ENCODE measurements around the gene PHYH. TPM values are rescaled to one million over a fixed set of nuclear protein-coding genes. Genes with fewer than 3 reads are reported as not detected.

Gene PHYH
- 31.3 TPM for polyA plus RNA-seq (2013, experiment 1 of 2)
- 33.9 TPM for polyA plus RNA-seq (2013, experiment 2 of 2)

- Histone ChIP-seq H2BK12ac (ENCODE audit: low read length in 2 of 2) (peak within 1 kb of the TSS; percentile 56 to 66), H3K14ac (ENCODE audit: low read length in 2 of 2) (peak within 1 kb of the TSS in 1 of 2 experiments; percentile 79), H3K36me3 (ENCODE audit: control insufficient read depth in 1 of 2, insufficient read depth in 2 of 2, low read depth in 1 of 2, low read length in 2 of 2) (peaks cover 0 to 8% of the 10 kb centered on the region in 2 experiments), H3K23ac (ENCODE audit: low read length in 2 of 2) (peak within 1 kb of the TSS in 1 of 2 experiments; percentile 47), H2BK5ac (ENCODE audit: low read depth, low read length, poor library complexity, severe bottlenecking) (no peak within 1 kb of the TSS), H3K18ac (ENCODE audit: low read depth in 1 of 2, low read length in 2 of 2) (peak within 1 kb of the TSS; percentile 90 to 95), H3K79me1 (replicated peaks; ENCODE audit: low read length, poor library complexity, severe bottlenecking) (peaks cover 1% of the 10 kb centered on the region), H4K91ac (ENCODE audit: low read length) (peak within 1 kb of the TSS; percentile 94), H2BK15ac (ENCODE audit: low read depth, poor library complexity, severe bottlenecking) (peak within 1 kb of the TSS; percentile 94), H3K4me3 (ENCODE audit: insufficient read depth in 1 of 2, low read depth in 1 of 2, low read length in 2 of 2) (peak within 1 kb of the TSS; percentile 77 to 91), H3K27ac (ENCODE audit: low read length, poor library complexity, severe bottlenecking) (peak within 1 kb of the TSS; percentile 25), H2AK5ac (ENCODE audit: low read length, severe bottlenecking) (no peak within 1 kb of the TSS), H3K4ac (ENCODE audit: low read depth in 1 of 2, low read length in 2 of 2) (peak within 1 kb of the TSS; percentile 42 to 91), H3K27me3 (ENCODE audit: control insufficient read depth in 1 of 2, insufficient read depth in 1 of 2, low read length in 2 of 2) (no peaks in the 10 kb centered on the region), H3K4me1 (ENCODE audit: control insufficient read depth, insufficient read depth, low read depth, low read length) (peaks cover 15% of the 10 kb centered on the region), H4K8ac (ENCODE audit: low read length) (peak within 1 kb of the TSS; percentile 94), H2AFZ (ENCODE audit: low read depth, low read length) (peak within 1 kb of the TSS; percentile 66), H2BK120ac (ENCODE audit: low read depth, low read length) (peak within 1 kb of the TSS; percentile 89), H3K4me2 (ENCODE audit: low read length, poor library complexity, severe bottlenecking) (peak within 1 kb of the TSS; percentile 99), H3K9ac (ENCODE audit: low read length) (peak within 1 kb of the TSS; percentile 99), H3K9me3 (ENCODE audit: control insufficient read depth, low read length) (no peaks in the 10 kb centered on the region)
- WGBS = 1% methylated on average over 66 of the region's 88 CpGs
- DNase-seq = peak; percentile 88
These were observed at the start of gene PHYH for GRCh38 chr10:13299437-13300287. TSS of gene PHYH (minus strand) at chr10:13300064. CDS start at chr10:13300042, 22 bp downstream.

- H3K14ac ChIP-seq (ENCODE audit: low read length in 2 of 2) = peak within 1 kb of the TSS; percentile 64 to 74
- H2BK12ac ChIP-seq (ENCODE audit: low read length in 2 of 2) = no peak within 1 kb of the TSS
- H2AFZ ChIP-seq (ENCODE audit: low read depth, low read length) = peak within 1 kb of the TSS; percentile 79
- H2BK5ac ChIP-seq (ENCODE audit: low read depth, low read length, poor library complexity, severe bottlenecking) = peak within 1 kb of the TSS; percentile 79
- WGBS = under 1% methylated on average over 59 of the region's 65 CpGs
- peak within 1 kb of the TSS; percentile 77 to 90 for H3K4ac ChIP-seq (ENCODE audit: low read depth in 1 of 2, low read length in 2 of 2)
- peak within 1 kb of the TSS; percentile 73 for H4K8ac ChIP-seq (ENCODE audit: low read length)
- H3K4me2 ChIP-seq (ENCODE audit: low read length, poor library complexity, severe bottlenecking) = peak within 1 kb of the TSS; percentile 71
- H3K4me1 ChIP-seq (ENCODE audit: control insufficient read depth, insufficient read depth, low read depth, low read length) = peaks cover 9% of the 10 kb centered on the region
- H3K23ac ChIP-seq (ENCODE audit: low read length in 2 of 2) = peak within 1 kb of the TSS in 1 of 2 experiments; percentile 40
- H3K4me3 ChIP-seq (ENCODE audit: insufficient read depth in 1 of 2, low read depth in 1 of 2, low read length in 2 of 2) = peak within 1 kb of the TSS; percentile 80 to 95
- H3K9ac ChIP-seq (ENCODE audit: low read length) = peak within 1 kb of the TSS; percentile 96
- peak within 1 kb of the TSS; percentile 76 for H4K91ac ChIP-seq (ENCODE audit: low read length)
- peak; percentile 76 for DNase-seq
- peak within 1 kb of the TSS; percentile 73 to 92 for H3K18ac ChIP-seq (ENCODE audit: low read depth in 1 of 2, low read length in 2 of 2)
- H3K27me3 ChIP-seq (ENCODE audit: control insufficient read depth in 1 of 2, insufficient read depth in 1 of 2, low read length in 2 of 2) = peaks cover 23 to 30% of the 10 kb centered on the region in 2 experiments
- no peaks in the 10 kb centered on the region for H3K9me3 ChIP-seq (ENCODE audit: control insufficient read depth, low read length)
- peak within 1 kb of the TSS; percentile 75 for H3K27ac ChIP-seq (ENCODE audit: low read length, poor library complexity, severe bottlenecking)
- no peak within 1 kb of the TSS for H2AK5ac ChIP-seq (ENCODE audit: low read length, severe bottlenecking)
- peaks cover 2 to 3% of the 10 kb centered on the region in 2 experiments for H3K36me3 ChIP-seq (ENCODE audit: control insufficient read depth in 1 of 2, insufficient read depth in 2 of 2, low read depth in 1 of 2, low read length in 2 of 2)
- H2BK120ac ChIP-seq (ENCODE audit: low read depth, low read length) = peak within 1 kb of the TSS; percentile 97
- H2BK15ac ChIP-seq (ENCODE audit: low read depth, poor library complexity, severe bottlenecking) = peak within 1 kb of the TSS; percentile 97
- peaks cover 7% of the 10 kb centered on the region for H3K79me1 ChIP-seq (replicated peaks; ENCODE audit: low read length, poor library complexity, severe bottlenecking)
These were observed 48.6 kb upstream of the PHYH start, which contains the start of gene SEPHS1 for GRCh38 chr10:13348216-13349017. TSS of gene SEPHS1 (minus strand) at chr10:13348293. CDS start at chr10:13344950, 3,343 bp downstream.

- H3K27ac ChIP-seq (ENCODE audit: low read length, poor library complexity, severe bottlenecking) = no peak overlapping the region
- peaks cover 11% of the 10 kb centered on the region for H3K79me1 ChIP-seq (replicated peaks; ENCODE audit: low read length, poor library complexity, severe bottlenecking)
- H2BK15ac ChIP-seq (ENCODE audit: low read depth, poor library complexity, severe bottlenecking) = peak overlapping the region; percentile 97
- H3K4me2 ChIP-seq (ENCODE audit: low read length, poor library complexity, severe bottlenecking) = no peak overlapping the region
- H2AFZ ChIP-seq (ENCODE audit: low read depth, low read length) = peak overlapping the region; percentile 73
- peak; percentile 80 for DNase-seq
- H3K27me3 ChIP-seq (ENCODE audit: control insufficient read depth in 1 of 2, insufficient read depth in 1 of 2, low read length in 2 of 2) = peaks cover 15 to 22% of the 10 kb centered on the region in 2 experiments
- peak overlapping the region; percentile 79 for H2BK5ac ChIP-seq (ENCODE audit: low read depth, low read length, poor library complexity, severe bottlenecking)
- no peaks in the 10 kb centered on the region for H3K9me3 ChIP-seq (ENCODE audit: control insufficient read depth, low read length)
- H3K4ac ChIP-seq (ENCODE audit: low read depth in 1 of 2, low read length in 2 of 2) = peak overlapping the region; percentile 77 to 90
- peak overlapping the region; percentile 80 to 87 for H3K4me3 ChIP-seq (ENCODE audit: insufficient read depth in 1 of 2, low read depth in 1 of 2, low read length in 2 of 2)
- H3K9ac ChIP-seq (ENCODE audit: low read length) = peak overlapping the region; percentile 96
- peak overlapping the region; percentile 73 for H4K8ac ChIP-seq (ENCODE audit: low read length)
- 0% methylated on average over 21 of the region's 109 CpGs for WGBS
- peak overlapping the region; percentile 76 for H4K91ac ChIP-seq (ENCODE audit: low read length)
- peak overlapping the region; percentile 97 for H2BK120ac ChIP-seq (ENCODE audit: low read depth, low read length)
- H3K4me1 ChIP-seq (ENCODE audit: control insufficient read depth, insufficient read depth, low read depth, low read length) = peaks cover 9% of the 10 kb centered on the region
- no peak overlapping the region for H2AK5ac ChIP-seq (ENCODE audit: low read length, severe bottlenecking)
- no peak overlapping the region for H2BK12ac ChIP-seq (ENCODE audit: low read length in 2 of 2)
- peaks cover 2 to 3% of the 10 kb centered on the region in 2 experiments for H3K36me3 ChIP-seq (ENCODE audit: control insufficient read depth in 1 of 2, insufficient read depth in 2 of 2, low read depth in 1 of 2, low read length in 2 of 2)
- H3K18ac ChIP-seq (ENCODE audit: low read depth in 1 of 2, low read length in 2 of 2) = peak overlapping the region; percentile 73 to 92
- H3K23ac ChIP-seq (ENCODE audit: low read length in 2 of 2) = no peak overlapping the region
- H3K14ac ChIP-seq (ENCODE audit: low read length in 2 of 2) = peak overlapping the region in 1 of 2 experiments; percentile 24
These were observed 47.8 kb upstream of the PHYH start for GRCh38 chr10:13347500-13348156.
